Heart right ventricle (tissue), 16 donors: Measurements from ENCODE around the gene UNC119B. TPM values are rescaled to one million over a fixed set of nuclear protein-coding genes. Genes with fewer than 3 reads are reported as not detected.
"Not testable (repeated sequence)": the region's sequence is repeated elsewhere in the genome, so short reads cannot be mapped to it uniquely, and the experiment has no call there.

ENCODE experiments used
- ATAC-seq, 8 donors: fragments of 200-7000 bp; cut with Tn5 transposase; one replicate each; pipeline ENCODE4 v1.9.1; 2020; ENCODE audit warnings: mild to moderate bottlenecking in 8 of 8, moderate library complexity in 8 of 8, moderate number of reproducible peaks in 1 of 8
- DNase-seq, 2 donors: peaks; one replicate each; pipeline ENCODE4 v3.0.0-alpha.2; 2020
- H3K27ac ChIP-seq, 10 donors: fragments of 200-600 bp; sonication (generic) in 2 of 10; one replicate each; pipeline versions ENCODE4 v1.5.0 to v1.8.0; 2020 to 2022; ENCODE audit warnings: mild to moderate bottlenecking in 3 of 10
- H3K27me3 ChIP-seq, 7 donors: fragments of 200-600 bp; one replicate each; pipeline ENCODE4 v1.8.0; 2021 to 2022; ENCODE audit warnings: mild to moderate bottlenecking in 2 of 7
- H3K36me3 ChIP-seq, 9 donors: fragments of 200-600 bp; sonication (generic) in 1 of 9; one replicate each; pipeline versions ENCODE4 v1.5.0 to v1.8.0; 2020 to 2022; ENCODE audit warnings: mild to moderate bottlenecking in 2 of 9
- H3K4me1 ChIP-seq, 9 donors: fragments of 200-600 bp; sonication (generic) in 1 of 9; one replicate each; pipeline versions ENCODE4 v1.5.0 to v1.8.0; 2020 to 2022; ENCODE audit warnings: mild to moderate bottlenecking in 4 of 9
- H3K4me3 ChIP-seq, 10 donors: fragments of 200-600 bp; sonication (generic) in 2 of 10; one replicate each; pipeline versions ENCODE4 v1.5.0 to v1.8.0; 2020 to 2022; ENCODE audit warnings: mild to moderate bottlenecking in 7 of 10, moderate library complexity in 2 of 10
- H3K9me3 ChIP-seq, 11 donors: fragments of 200-600 bp in 10 of 11; sonication (generic) in 2 of 11; one replicate each; pipeline versions ENCODE4 v1.5.0 to v1.8.0; 2013 to 2022; ENCODE audit warnings: mild to moderate bottlenecking in 2 of 11, control low read depth in 1 of 11, moderate library complexity in 1 of 11
- WGBS, 2 donors: extraction: QIAGEN DNeasy Blood & Tissue Kit; methylation state at CpG; one replicate each; pipeline ENCODE4 v1.1.7; 2013; ENCODE audit warnings: inconsistent platforms in 1 of 2; 5-methylcytosine and 5-hydroxymethylcytosine counted together
- intact Hi-C, 10 donors: fragments of 100-400 bp; cut with DNase I; formaldehyde crosslinking; loops; one replicate each; pipeline versions ENCODE4 v1.11.1 to v1.14.2; 2022
- polyA plus RNA-seq, 2 donors: library from polyadenylated mRNA; stranded (reverse); fragments of 200-250 nt; gene quantifications; one replicate each; pipeline ENCODE4 v1.2.3, GENCODE V29; 2013
- total RNA-seq, 10 donors: library from RNA; stranded (reverse); fragmentation: NEBNext Ultra II Directional in 3 of 10; extraction: Animal tissue kit (Norgen Biotek cat#: 25700) in 3 of 10; gene quantifications; one replicate each; pipeline versions ENCODE4 v1.2.1 to v1.2.4, GENCODE V29; 2021 to 2023
- TF ChIP-seq, protein P1 (sequence below), 9 donors: fragments of 200-600 bp; sonication (generic) in 2 of 9; IDR thresholded peaks; one replicate each; pipeline versions ENCODE4 v1.5.0 to v1.8.0; 2021 to 2022; ENCODE audit warnings: antibody characterized with exemption in 9 of 9, mild to moderate bottlenecking in 5 of 9, moderate library complexity in 1 of 9
- donor health status: Arrhythmogenic right ventricular cardiomyopathy.
- donor health status: ischemic (EF 13 %, LVEDD 7.1; RV severe dilation, severe dysfunction).
- donor health status: healthy with polysubstance abuse.
- donor health status: DM: no; HTN: yes; CAD: no.
- donor health status: DM: no; HTN: no; CAD: no.
- donor health status: ischemic (EF 25% LVEDD 6.9; RV normal size, moderate dysfunction).
- donor health status: ischemic (EF 25% LVEDD 5.7; RV mildly dilated, moderate dysfunction).
- donor health status: healthy.
- donor health status: DM: yes; HTN: yes; CAD: no.
- donor health status: Ischemic cardiomyopathy.
- donor health status: ischemic (EF 35%, LVEDD 5.7; RV mildly dilated, moderate dysfunction).
- donor health status: nonischemic (EF 11% LVEDD 7.7; RV severe dilation, severe dysfunction).
- donor health status: DM: yes; HTN: yes; CAD: no.
- donor health status: PGD.
- donor health status: ischemic (EF 29% LVEDD 5.4; RV normal size, mild dysfunction).
- donor health status: nonischemic (EF 23%, LVEDD 6.1; RV moderate dilation, normal function).

The UNC119B gene
- total and polyA plus RNA-seq, 12 donors = 5.0 to 15.4 (median 9.3) TPM

- intact Hi-C loops = no loop called here
- Histone ChIP-seq H3K27me3 (no peaks in the 10 kb centered on the region), H3K27ac (no peak overlapping the region), H3K9me3 (no peaks in the 10 kb centered on the region), H3K36me3 (peaks cover 0 to 24% (median 0%) of the 10 kb centered on the region in 9 donors), H3K4me1 (peaks cover 0 to 10% (median 4%) of the 10 kb centered on the region in 9 donors), H3K4me3 (no peak overlapping the region)
- ATAC-seq (peak in 2 of 8 donors; percentile 6 to 34), DNase-seq (no peak)
- WGBS, 2 donors = 78 to 79% methylated on average over 34 of the region's 34 CpGs
- TF ChIP-seq, protein P1, sequence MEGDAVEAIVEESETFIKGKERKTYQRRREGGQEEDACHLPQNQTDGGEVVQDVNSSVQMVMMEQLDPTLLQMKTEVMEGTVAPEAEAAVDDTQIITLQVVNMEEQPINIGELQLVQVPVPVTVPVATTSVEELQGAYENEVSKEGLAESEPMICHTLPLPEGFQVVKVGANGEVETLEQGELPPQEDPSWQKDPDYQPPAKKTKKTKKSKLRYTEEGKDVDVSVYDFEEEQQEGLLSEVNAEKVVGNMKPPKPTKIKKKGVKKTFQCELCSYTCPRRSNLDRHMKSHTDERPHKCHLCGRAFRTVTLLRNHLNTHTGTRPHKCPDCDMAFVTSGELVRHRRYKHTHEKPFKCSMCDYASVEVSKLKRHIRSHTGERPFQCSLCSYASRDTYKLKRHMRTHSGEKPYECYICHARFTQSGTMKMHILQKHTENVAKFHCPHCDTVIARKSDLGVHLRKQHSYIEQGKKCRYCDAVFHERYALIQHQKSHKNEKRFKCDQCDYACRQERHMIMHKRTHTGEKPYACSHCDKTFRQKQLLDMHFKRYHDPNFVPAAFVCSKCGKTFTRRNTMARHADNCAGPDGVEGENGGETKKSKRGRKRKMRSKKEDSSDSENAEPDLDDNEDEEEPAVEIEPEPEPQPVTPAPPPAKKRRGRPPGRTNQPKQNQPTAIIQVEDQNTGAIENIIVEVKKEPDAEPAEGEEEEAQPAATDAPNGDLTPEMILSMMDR (IDR thresholded peaks at IDR 0.05) = no peak
These were observed 43.5 kb upstream of the UNC119B start for GRCh38 chr12:120666571-120667390.

DNA sequence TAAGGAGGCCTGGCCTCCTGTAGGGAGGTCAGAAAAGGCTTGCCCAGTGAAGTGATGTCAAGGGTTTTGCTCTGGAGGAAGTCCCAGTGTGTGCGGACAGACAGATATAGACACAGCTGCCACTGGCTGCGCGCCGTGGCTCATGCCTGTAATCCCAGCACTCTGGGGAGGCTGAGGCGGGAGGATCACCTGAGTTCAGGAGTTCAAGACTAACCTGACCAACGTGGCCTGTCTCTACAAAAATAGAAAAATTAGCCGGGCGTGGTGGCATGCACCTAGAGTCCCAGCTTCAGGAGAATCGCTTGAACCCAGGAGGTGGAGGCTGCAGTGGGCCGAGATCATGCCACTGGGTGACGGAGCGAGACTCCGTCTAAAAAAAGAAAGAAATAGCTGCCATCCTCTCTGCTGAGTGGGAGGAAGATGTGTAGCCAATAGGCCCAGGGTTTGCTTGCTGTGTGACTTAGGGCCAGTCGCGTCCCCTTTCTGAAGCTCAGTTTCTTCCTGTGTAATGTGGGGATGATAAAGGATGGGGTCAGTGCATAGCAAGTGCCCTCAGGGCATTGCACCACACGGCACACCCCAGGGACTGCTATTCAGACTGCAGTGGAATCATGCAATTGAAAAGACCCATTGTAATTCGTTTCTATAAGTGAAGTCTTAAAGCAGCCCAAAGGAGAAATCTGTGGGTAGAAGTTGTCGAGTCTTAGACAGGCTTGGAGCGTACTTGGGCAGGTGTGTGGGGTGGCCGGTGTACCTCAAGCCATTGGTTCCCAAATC lies 42.0 kb upstream of the UNC119B start:
- WGBS, 2 donors = 86 to 88% methylated on average over 20 of the region's 20 CpGs
- DNase-seq (no peak), ATAC-seq (no peak)
- Histone ChIP-seq H3K36me3 (peaks cover 0 to 9% (median 0%) of the 10 kb centered on the region in 9 donors), H3K9me3 (no peaks in the 10 kb centered on the region), H3K4me3 (no peak overlapping the region), H3K4me1 (peaks cover 0 to 10% (median 4%) of the 10 kb centered on the region in 9 donors), H3K27ac (no peak overlapping the region), H3K27me3 (no peaks in the 10 kb centered on the region)
- TF ChIP-seq, protein P1 (IDR thresholded peaks at IDR 0.05) = no peak
- intact Hi-C loops = no loop called here

DNA sequence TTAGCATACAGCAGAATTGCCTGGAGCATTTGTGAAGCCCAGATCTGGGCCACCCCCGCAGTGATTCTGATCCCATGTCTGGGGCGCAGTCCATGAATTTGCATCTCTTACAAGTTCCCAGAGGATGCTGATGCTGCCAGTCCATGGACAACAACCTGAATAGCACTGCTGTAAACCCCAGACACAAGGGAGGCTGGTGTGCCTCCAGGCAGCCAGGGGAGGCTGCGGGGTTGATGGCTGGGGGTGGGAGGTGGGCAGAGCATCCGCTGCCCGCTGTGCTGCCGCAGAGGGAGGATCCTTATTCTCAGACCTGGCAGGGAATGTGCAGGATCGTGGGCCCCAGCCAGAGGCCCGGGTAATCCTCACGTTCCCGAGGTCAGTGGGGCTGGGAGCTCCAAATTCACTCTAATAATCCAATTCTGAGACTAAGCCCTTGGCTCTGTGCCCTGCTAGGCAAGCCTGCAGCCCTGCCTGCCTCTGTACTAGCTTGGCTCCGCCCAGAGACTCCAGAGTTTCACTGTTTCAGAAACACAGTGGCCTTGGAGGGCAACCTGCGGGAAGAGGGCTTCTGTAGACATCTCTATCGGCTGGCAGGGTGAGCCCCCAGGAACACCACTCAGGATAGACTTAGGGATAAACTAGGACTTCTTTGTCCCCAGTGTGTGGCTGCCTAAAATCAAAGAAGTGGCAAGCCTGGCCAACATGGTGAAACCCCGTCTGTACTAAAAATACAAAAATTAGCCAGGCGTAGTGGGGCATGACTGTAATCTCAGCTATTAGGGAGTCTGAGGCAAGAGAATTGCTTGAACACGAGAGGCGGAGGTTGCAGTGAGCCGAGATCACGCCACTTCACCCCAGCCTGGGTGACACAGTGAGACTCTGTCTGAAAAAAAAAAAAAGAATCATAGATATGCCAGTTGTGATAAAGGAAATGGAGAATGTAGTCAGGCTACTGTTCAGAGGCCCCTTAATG lies 41.1 kb upstream of the UNC119B start:
- Histone ChIP-seq H3K27ac (peak overlapping the region in 1 of 10 donors; percentile 9), H3K9me3 (no peaks in the 10 kb centered on the region), H3K4me3 (no peak overlapping the region), H3K4me1 (peaks cover 0 to 10% (median 4%) of the 10 kb centered on the region in 9 donors), H3K27me3 (no peaks in the 10 kb centered on the region), H3K36me3 (peaks cover 0 to under 1% (median 0%) of the 10 kb centered on the region in 9 donors)
- intact Hi-C loops = no loop called here
- ATAC-seq (peak in 5 of 8 donors; percentile 39 to 70 (median 55)), DNase-seq (no peak)
- TF ChIP-seq, protein P1 (IDR thresholded peaks at IDR 0.05) = no peak
- WGBS, 2 donors = 54 to 56% methylated on average over 19 of the region's 19 CpGs

DNA sequence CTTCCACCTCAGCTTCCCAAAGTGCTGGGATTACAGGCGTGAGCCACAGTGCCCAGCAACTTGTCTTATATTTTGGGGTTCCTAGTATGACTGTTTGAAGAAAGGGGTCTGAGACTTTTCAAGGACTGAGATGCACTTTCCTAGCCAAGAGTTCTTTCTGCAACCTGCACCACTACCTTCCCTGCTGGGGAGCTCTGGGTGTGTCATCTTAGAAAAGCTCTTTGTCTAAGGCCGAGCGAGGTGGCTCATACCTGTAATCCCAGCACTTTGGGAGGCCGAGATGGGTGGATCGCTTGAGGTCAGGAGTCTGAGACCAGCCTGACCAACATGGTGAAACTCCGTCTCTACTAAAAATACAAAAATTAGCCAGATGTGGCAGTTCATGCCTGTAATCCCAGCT lies 40.0 kb upstream of the UNC119B start:
- H3K27ac ChIP-seq, H3K9me3 ChIP-seq, H3K4me3 ChIP-seq, DNase-seq, intact Hi-C loops, ATAC-seq, H3K27me3 ChIP-seq, H3K4me1 ChIP-seq, H3K36me3 ChIP-seq: not testable (repeated sequence)
- WGBS, 2 donors = 97 to 98% methylated on average over 6 of the region's 6 CpGs
